Testis (tissue), 3 donors: ENCODE data around the gene HMG20A. TPM values are rescaled to one million over a fixed set of nuclear protein-coding genes. Genes with fewer than 3 reads are reported as not detected.

Source experiments
- DNase-seq: peaks from one replicate; pipeline ENCODE4 v3.0.0-alpha.2; 2019
- H3K27ac ChIP-seq, 2 donors: fragments of 200-600 bp; sonication (generic); one replicate each; pipeline ENCODE4 v1.5.1; 2019
- H3K27me3 ChIP-seq: fragments of 200-600 bp; sonication (generic); one replicate; pipeline ENCODE4 v1.5.1; 2019
- H3K36me3 ChIP-seq: fragments of 200-600 bp; sonication (generic); one replicate; pipeline ENCODE4 v1.5.1; 2017; ENCODE audit warnings: low read depth; ENCODE audit errors: missing control alignments
- H3K4me1 ChIP-seq: fragments of 200-600 bp; sonication (generic); one replicate; pipeline ENCODE4 v1.5.1; 2019
- H3K4me3 ChIP-seq, 2 donors: fragments of 200-600 bp; sonication (generic); one replicate each; pipeline ENCODE4 v1.5.1; 2017 to 2019
- H3K9me3 ChIP-seq: fragments of 200-600 bp; sonication (generic); one replicate; pipeline ENCODE4 v1.5.1; 2017
- POLR2A ChIP-seq: fragments of 450-650 bp; IDR thresholded peaks from one replicate; pipeline ENCODE4 v1.6.1; 2017; ENCODE audit warnings: antibody characterized with exemption, mild to moderate bottlenecking, moderate library complexity
- WGBS, 2 donors: methylation state at CpG; one replicate each; pipeline ENCODE4 v1.1.5; 2018; 5-methylcytosine and 5-hydroxymethylcytosine counted together
- intact Hi-C: fragments of 100-400 bp; cut with DNase I; formaldehyde crosslinking; loops from one replicate; pipeline ENCODE4 v1.15.1; 2023; ENCODE audit warnings: low total_unique reads
- polyA plus RNA-seq: library from polyadenylated mRNA; stranded (reverse); fragments of 350-450 nt; fragmentation: Illumina TruSeq; extraction: RNeasy Lipid Tissue Mini Kit (QIAGEN cat#74804); gene quantifications from one replicate; pipeline ENCODE4 v1.2.3, GENCODE V29; 2014; ENCODE audit warnings: low read depth, low replicate concordance; ENCODE audit not compliant: insufficient read depth
- total RNA-seq, 2 donors: library from RNA; depleted of rRNA; stranded (reverse); fragments of >200 nt; gene quantifications; one replicate each; pipeline ENCODE4 v1.2.3, GENCODE V29; 2016
- TF ChIP-seq, protein P1 (sequence below), 3 experiments: fragments of 450-650 bp in 2 of 3; fragments of 200-600 bp in 1 of 3; sonication (generic) in 1 of 3; IDR thresholded peaks; one replicate each; pipeline ENCODE4 v1.5.1; 2016 to 2019; ENCODE audit warnings: antibody characterized with exemption in 3 of 3, mild to moderate bottlenecking in 2 of 3, moderate library complexity in 1 of 3

Gene HMG20A
- total and polyA plus RNA-seq, 3 donors from 2014 or later: 44.2 to 87.7 (median 76.9) TPM

DNA sequence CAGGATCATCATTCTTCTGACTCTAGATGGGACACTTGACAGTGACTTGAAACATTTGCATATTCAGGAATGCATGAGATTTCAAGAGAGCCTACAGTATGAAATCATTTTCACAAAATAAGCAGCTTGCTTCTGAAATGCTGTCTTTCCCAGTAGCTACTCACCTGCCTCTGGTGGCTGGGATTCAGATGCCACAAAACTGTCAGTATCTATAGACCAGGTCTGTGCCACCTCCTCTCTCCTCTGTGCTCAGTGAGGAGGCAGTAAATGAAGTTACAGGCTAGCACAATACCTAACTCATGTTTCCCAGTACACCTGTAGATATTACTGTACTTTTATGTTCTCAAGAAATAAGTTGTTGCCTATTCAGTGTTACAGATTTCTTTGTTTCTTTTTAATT, 64.3 kb downstream of the HMG20A start:
- no peak overlapping the region for H3K27ac ChIP-seq
- no peaks in the 10 kb centered on the region for H3K27me3 ChIP-seq
- intact Hi-C loops: no loop called here
- TF ChIP-seq, protein P1, sequence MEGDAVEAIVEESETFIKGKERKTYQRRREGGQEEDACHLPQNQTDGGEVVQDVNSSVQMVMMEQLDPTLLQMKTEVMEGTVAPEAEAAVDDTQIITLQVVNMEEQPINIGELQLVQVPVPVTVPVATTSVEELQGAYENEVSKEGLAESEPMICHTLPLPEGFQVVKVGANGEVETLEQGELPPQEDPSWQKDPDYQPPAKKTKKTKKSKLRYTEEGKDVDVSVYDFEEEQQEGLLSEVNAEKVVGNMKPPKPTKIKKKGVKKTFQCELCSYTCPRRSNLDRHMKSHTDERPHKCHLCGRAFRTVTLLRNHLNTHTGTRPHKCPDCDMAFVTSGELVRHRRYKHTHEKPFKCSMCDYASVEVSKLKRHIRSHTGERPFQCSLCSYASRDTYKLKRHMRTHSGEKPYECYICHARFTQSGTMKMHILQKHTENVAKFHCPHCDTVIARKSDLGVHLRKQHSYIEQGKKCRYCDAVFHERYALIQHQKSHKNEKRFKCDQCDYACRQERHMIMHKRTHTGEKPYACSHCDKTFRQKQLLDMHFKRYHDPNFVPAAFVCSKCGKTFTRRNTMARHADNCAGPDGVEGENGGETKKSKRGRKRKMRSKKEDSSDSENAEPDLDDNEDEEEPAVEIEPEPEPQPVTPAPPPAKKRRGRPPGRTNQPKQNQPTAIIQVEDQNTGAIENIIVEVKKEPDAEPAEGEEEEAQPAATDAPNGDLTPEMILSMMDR (IDR thresholded peaks at IDR 0.05): no peak
- TF ChIP-seq POLR2A: no peak
- no peak for DNase-seq
- no peaks in the 10 kb centered on the region for H3K9me3 ChIP-seq
- H3K4me1 ChIP-seq: peaks cover 11% of the 10 kb centered on the region
- H3K36me3 ChIP-seq: no peaks in the 10 kb centered on the region
- no peak overlapping the region for H3K4me3 ChIP-seq

DNA sequence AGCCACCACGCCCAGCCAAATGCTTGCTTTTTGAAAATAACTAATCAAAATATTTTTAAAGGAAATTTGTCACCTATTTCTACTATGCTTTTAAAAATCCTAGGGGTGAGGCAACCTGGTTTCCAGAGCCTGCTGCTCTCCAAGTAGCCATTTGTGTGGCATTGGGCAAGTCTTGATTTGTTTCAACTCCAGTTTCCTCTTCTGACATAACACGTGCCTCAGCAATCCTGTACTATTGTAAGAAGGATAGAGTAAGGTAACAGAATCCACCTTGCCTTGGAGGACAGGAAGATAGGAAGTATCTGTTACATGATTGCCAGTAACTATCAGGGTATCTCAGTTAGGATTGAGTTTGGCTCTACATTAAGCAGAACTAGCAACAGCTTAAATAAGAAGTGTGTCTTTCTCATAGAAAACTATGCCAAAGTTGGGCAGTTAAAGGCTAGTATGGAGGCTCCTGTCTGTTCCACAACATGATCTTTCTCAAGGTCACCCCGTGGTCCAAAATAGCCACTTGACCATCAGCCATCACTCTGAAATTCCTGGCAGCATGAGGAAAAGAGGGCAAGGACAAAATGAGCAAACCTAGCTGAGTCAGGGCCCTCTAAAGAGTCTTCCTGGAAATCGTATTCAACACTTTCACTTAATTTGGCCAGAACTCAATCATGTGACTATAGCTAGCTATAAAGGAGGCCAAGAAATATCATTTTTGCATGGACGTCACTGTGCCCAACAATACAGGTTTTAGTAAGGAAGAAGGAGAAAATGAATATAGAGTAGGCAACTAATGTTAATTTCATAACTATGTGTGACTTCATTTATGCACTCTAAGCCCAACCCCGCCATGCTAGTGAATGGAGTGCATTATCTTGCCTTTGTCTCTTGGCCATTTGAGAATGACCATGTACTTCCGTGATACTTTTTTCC, 66.1 kb downstream of the HMG20A start:
- H3K9me3 ChIP-seq: no peaks in the 10 kb centered on the region
- H3K27ac ChIP-seq: peak overlapping the region in 1 of 2 donors; percentile 51
- TF ChIP-seq POLR2A: no peak
- TF ChIP-seq, protein P1 (IDR thresholded peaks at IDR 0.05): no peak
- DNase-seq: no peak
- intact Hi-C loops: no loop called here
- no peaks in the 10 kb centered on the region for H3K36me3 ChIP-seq
- H3K4me3 ChIP-seq: no peak overlapping the region
- WGBS, 2 donors: 52 to 57% methylated on average over 7 of the region's 7 CpGs
- peaks cover 11% of the 10 kb centered on the region for H3K4me1 ChIP-seq
- H3K27me3 ChIP-seq: no peaks in the 10 kb centered on the region

DNA sequence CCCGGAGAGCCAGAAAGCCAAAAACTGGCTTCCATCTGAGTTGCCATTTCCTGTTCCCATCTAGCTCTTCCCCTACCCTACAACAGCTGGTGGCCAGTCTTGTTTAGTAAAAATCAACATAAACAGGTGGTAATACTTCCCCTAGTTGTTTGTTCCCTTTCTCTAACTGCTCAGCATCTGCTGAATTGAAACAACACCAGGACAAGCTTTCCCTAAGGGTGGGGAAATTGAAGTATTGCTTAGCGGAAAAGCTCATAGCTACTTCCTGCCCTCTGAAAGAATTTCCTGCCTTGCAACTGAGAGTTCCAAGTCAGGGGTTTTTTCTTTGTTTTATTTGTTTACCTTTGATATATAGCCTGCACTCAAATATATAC, 66.8 kb downstream of the HMG20A start:
- H3K27ac ChIP-seq: peak overlapping the region in 1 of 2 donors; percentile 51
- no peaks in the 10 kb centered on the region for H3K27me3 ChIP-seq
- intact Hi-C loops: no loop called here
- TF ChIP-seq, protein P1 (IDR thresholded peaks at IDR 0.05): no peak
- no peak for TF ChIP-seq POLR2A
- 48 to 79% methylated on average over 2 of the region's 2 CpGs for WGBS, 2 donors
- no peak for DNase-seq
- no peaks in the 10 kb centered on the region for H3K36me3 ChIP-seq
- H3K9me3 ChIP-seq: no peaks in the 10 kb centered on the region
- H3K4me1 ChIP-seq: peaks cover 11% of the 10 kb centered on the region
- H3K4me3 ChIP-seq: no peak overlapping the region

DNA sequence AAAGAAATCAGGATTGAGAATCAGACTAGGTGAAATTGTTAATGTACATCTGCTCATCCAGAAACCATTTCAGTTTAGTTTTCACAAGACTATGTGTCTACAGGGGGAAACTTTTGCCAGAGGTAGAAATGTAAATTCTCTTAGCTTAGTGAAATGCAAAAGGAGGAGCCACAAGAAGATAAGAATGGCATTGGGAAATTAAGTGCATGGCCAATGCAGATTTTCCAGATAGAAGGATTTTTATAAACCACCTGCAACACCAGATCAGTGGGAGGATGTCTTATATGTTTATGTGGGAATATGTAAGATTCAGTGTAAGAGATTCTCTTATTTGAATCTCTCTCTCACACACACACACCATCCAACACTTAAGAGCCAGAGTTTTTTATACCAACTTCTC, 67.2 kb downstream of the HMG20A start:
- H3K4me3 ChIP-seq: no peak overlapping the region
- TF ChIP-seq POLR2A: no peak
- TF ChIP-seq, protein P1 (IDR thresholded peaks at IDR 0.05): no peak
- no peak for DNase-seq
- no peak overlapping the region for H3K27ac ChIP-seq
- peaks cover 11% of the 10 kb centered on the region for H3K4me1 ChIP-seq
- H3K9me3 ChIP-seq: no peaks in the 10 kb centered on the region
- no peaks in the 10 kb centered on the region for H3K36me3 ChIP-seq
- no peaks in the 10 kb centered on the region for H3K27me3 ChIP-seq
- intact Hi-C loops: no loop called here

DNA sequence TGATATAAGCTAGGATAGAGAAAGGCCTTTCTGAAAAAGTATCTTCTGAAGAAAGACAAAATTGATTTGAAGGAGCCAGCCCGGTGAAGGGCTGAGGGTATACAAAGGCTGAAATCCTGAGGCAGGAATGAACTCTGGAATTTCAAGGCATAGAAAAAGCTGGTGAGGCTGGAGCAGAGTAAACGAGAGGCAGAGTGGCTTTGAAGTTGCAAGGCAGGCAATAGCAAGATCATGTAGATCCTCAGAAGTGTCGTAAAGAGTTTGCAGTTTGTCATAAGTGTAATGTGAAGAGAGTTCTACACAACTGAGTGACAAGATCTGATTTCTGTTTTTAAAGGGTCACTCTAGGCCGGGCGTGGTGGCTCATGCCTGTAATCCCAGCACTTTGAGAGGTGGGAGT, 69.0 kb downstream of the HMG20A start:
- DNase-seq: no peak
- 91 to 95% methylated on average over 5 of the region's 5 CpGs for WGBS, 2 donors
- H3K27ac ChIP-seq: no peak overlapping the region
- H3K27me3 ChIP-seq: no peaks in the 10 kb centered on the region
- H3K36me3 ChIP-seq: no peaks in the 10 kb centered on the region
- intact Hi-C loops: loop anchor here (10.0 kb wide), 1 partner anchor 65 kb away; the partner anchor contains the start of genes HMG20A and PEAK1
- TF ChIP-seq, protein P1 (IDR thresholded peaks at IDR 0.05): no peak
- no peak for TF ChIP-seq POLR2A
- no peak overlapping the region for H3K4me3 ChIP-seq
- no peaks in the 10 kb centered on the region for H3K9me3 ChIP-seq
- H3K4me1 ChIP-seq: peaks cover 16% of the 10 kb centered on the region
